Endothelial cell of umbilical vein (primary cell): ENCODE results near the gene PLBD2. TPM values are rescaled to one million over a fixed set of nuclear protein-coding genes. Genes with fewer than 3 reads are reported as not detected.

ENCODE experiments used
- BruUV-seq: library from RNA; stranded (reverse); fragments of 400-500 nt; replicated peaks from 2 replicates; lab custom pipeline; 2021; lab: Mats Ljungman, UMichigan
- CTCF ChIA-PET: fragments of 300-600, 350-600 bp; sonication (Branson Sonifier 250); formaldehyde crosslinking; loops from one replicate; lab custom pipeline; 2021; ENCODE audit warnings: antibody characterized with exemption, inconsistent platforms; lab: Charles Lee
- POLR2A ChIA-PET: fragments of 300-600, 350-600 bp; sonication (Branson Sonifier 250); formaldehyde crosslinking; loops from one replicate; lab custom pipeline; 2021; ENCODE audit warnings: antibody characterized with exemption, inconsistent platforms; lab: Charles Lee
- DNase-seq: peaks from one replicate; pipeline ENCODE4 v3.0.0-alpha.2; 2011; ENCODE audit warnings: low read depth, low spot score
- FAIRE-seq: peaks from 2 replicates; lab custom pipeline; 2011; peaks lifted over from hg19 to GRCh38; lab: Jason Lieb, UNC
- H2AFZ ChIP-seq: 2 replicates; pipeline ENCODE4 v1.6.0; 2012; ENCODE audit warnings: low read depth, low read length, control low read depth, inconsistent platforms
- H3K27ac ChIP-seq: 2 replicates; pipeline ENCODE4 v1.5.1; 2011; ENCODE audit warnings: low read depth, mild to moderate bottlenecking, control low read depth, low read length, moderate library complexity; ENCODE audit not compliant: insufficient read depth
- H3K27me3 ChIP-seq, 2 experiments: 2 replicates each; pipeline versions ENCODE4 v1.6.0 to v1.6.1; 2011; ENCODE audit warnings: low read length in 2 of 2, mixed read lengths in 1 of 2; ENCODE audit not compliant: control insufficient read depth in 2 of 2, insufficient read depth in 2 of 2
- H3K36me3 ChIP-seq, 2 experiments: 2 replicates in 1 of 2; 3 replicates in 1 of 2; pipeline ENCODE4 v1.5.1; 2011; ENCODE audit warnings: low read length in 2 of 2, mild to moderate bottlenecking in 1 of 2, moderate library complexity in 1 of 2; ENCODE audit not compliant: control insufficient read depth in 2 of 2, insufficient read depth in 2 of 2; ENCODE audit errors: extremely low read depth in 1 of 2
- H3K4me1 ChIP-seq: 3 replicates; pipeline ENCODE4 v1.5.1; 2011; ENCODE audit warnings: mild to moderate bottlenecking, low read length; ENCODE audit not compliant: control insufficient read depth, insufficient read depth; ENCODE audit errors: extremely low read depth
- H3K4me2 ChIP-seq: 2 replicates; pipeline ENCODE4 v1.6.1; 2011; ENCODE audit warnings: low read length, control low read depth, mixed read lengths; ENCODE audit not compliant: insufficient read depth
- H3K4me3 ChIP-seq, 3 experiments: fragments of 200-600 bp in 1 of 3; sonication (generic), shearing (Covaris generic) in 1 of 3; replicated peaks in 1 of 3; 2 replicates each; pipeline ENCODE4 v1.5.1; 2011 to 2016; ENCODE audit warnings: control low read depth in 3 of 3, low read length in 3 of 3, mild to moderate bottlenecking in 2 of 3, inconsistent platforms in 1 of 3, low read depth in 1 of 3, moderate library complexity in 1 of 3; ENCODE audit not compliant: insufficient read depth in 1 of 3
- H3K79me2 ChIP-seq: 2 replicates; pipeline ENCODE4 v1.6.0; 2012; ENCODE audit warnings: low read length, inconsistent platforms; ENCODE audit not compliant: control insufficient read depth, insufficient read depth
- H3K9ac ChIP-seq: replicated peaks from 2 replicates; pipeline ENCODE3; 2011; ENCODE audit warnings: low read length, control low read depth; ENCODE audit not compliant: insufficient read depth; ENCODE audit errors: extremely low read depth
- H3K9me1 ChIP-seq: replicated peaks from 3 replicates; pipeline ENCODE4 v1.6.0; 2011; ENCODE audit warnings: mild to moderate bottlenecking, low read length; ENCODE audit not compliant: control insufficient read depth, insufficient read depth; ENCODE audit errors: extremely low read depth
- H3K9me3 ChIP-seq: replicated peaks from 2 replicates; pipeline ENCODE4 v1.5.1; 2012; ENCODE audit warnings: low read length, inconsistent platforms; ENCODE audit not compliant: control insufficient read depth, insufficient read depth
- H4K20me1 ChIP-seq: replicated peaks from 2 replicates; pipeline ENCODE3; 2011; ENCODE audit warnings: mild to moderate bottlenecking, low read length; ENCODE audit not compliant: control insufficient read depth, insufficient read depth; ENCODE audit errors: extremely low read depth
- CTCF ChIP-seq, 2 donors: IDR thresholded peaks; 1 replicate in 1 of 2; 2 replicates in 1 of 2; pipeline ENCODE4 v1.5.1; 2011; ENCODE audit warnings: low read length in 2 of 2, mild to moderate bottlenecking in 2 of 2, moderate library complexity in 2 of 2, control low read depth in 1 of 2, inconsistent platforms in 1 of 2, low read depth in 1 of 2; ENCODE audit not compliant: insufficient read depth in 1 of 2; ENCODE audit errors: extremely low read depth in 1 of 2
- FOS ChIP-seq: IDR thresholded peaks from 2 replicates; pipeline ENCODE4 v1.6.1; 2011; ENCODE audit warnings: mild to moderate bottlenecking, low read length, moderate library complexity, borderline replicate concordance; ENCODE audit not compliant: insufficient read depth
- GATA2 ChIP-seq: IDR thresholded peaks from 2 replicates; pipeline ENCODE4 v1.7.0; 2011; ENCODE audit warnings: low read depth, mild to moderate bottlenecking, moderate library complexity, mixed read lengths, low read length; ENCODE audit not compliant: insufficient read length, insufficient read depth
- JUN ChIP-seq: IDR thresholded peaks from 2 replicates; pipeline ENCODE4 v1.6.1; 2011; ENCODE audit warnings: borderline replicate concordance, low read depth; ENCODE audit not compliant: insufficient read length, insufficient read depth
- MAX ChIP-seq: IDR thresholded peaks from 2 replicates; pipeline ENCODE4 v1.6.1; 2011; ENCODE audit not compliant: insufficient read depth, insufficient read length
- POLR2A ChIP-seq: IDR thresholded peaks from 2 replicates; pipeline ENCODE4 v1.6.1; 2012; ENCODE audit warnings: low read depth, mild to moderate bottlenecking, control low read depth, low read length
- POLR2AphosphoS5 ChIP-seq: IDR thresholded peaks from 2 replicates; pipeline ENCODE4 v1.6.1; 2012; ENCODE audit warnings: low read depth, mild to moderate bottlenecking, control low read depth, low read length, moderate library complexity; ENCODE audit not compliant: insufficient read depth
- dilution Hi-C: fragments of 300-500 bp; cut with MboI; formaldehyde crosslinking; loops from one replicate; pipeline ENCODE4 v1.15.0; 2019; ENCODE audit warnings: low sequenced_read_pairs; ENCODE audit not compliant: extremely low pct_ligation_motif_present
- intact Hi-C: fragments of 100-400 bp; cut with micrococcal nuclease; formaldehyde crosslinking; loops from one replicate; pipeline ENCODE4 v1.10.0; 2022
- polyA plus RNA-seq, 4 experiments: library from polyadenylated mRNA; depleted of rRNA in 3 of 4; stranded (reverse) in 3 of 4; unstranded in 1 of 4; fragments of >200 nt; gene quantifications; 2 replicates each; pipeline versions ENCODE4 v1.2.1 to v1.2.3, GENCODE V29; 2011 to 2012; ENCODE audit warnings: missing spikeins in 1 of 4
- total RNA-seq: library from RNA; stranded (reverse); gene quantifications from 2 replicates; pipeline ENCODE4 v1.2.3, GENCODE V29; 2021

Gene PLBD2
- total and polyA plus RNA-seq, 2 donors (not counting 3 experiments of a cell fraction or from before 2014, with no cell fraction given), result 24.4 to 46.8 TPM

- Histone ChIP-seq H3K79me2 (no peaks in the 10 kb centered on the region), H3K36me3 (no peaks in the 10 kb centered on the region), H3K9ac (no peak overlapping the region), H3K4me1 (no peaks in the 10 kb centered on the region), H3K27me3 (peaks cover 0 to 3% of the 10 kb centered on the region in 2 experiments), H4K20me1 (no peaks in the 10 kb centered on the region), H2AFZ (no peak overlapping the region), H3K4me3 (no peak overlapping the region), H3K4me2 (no peak overlapping the region), H3K9me3 (no peaks in the 10 kb centered on the region), H3K9me1 (no peaks in the 10 kb centered on the region), H3K27ac (no peak overlapping the region)
- ChIA-PET POLR2A (no interaction called here), CTCF (interaction anchor here (0.6 to 1.5 kb wide), 2 partner anchors 23 to 204 kb away, joined by 3 read pairs; no protein-coding TSS in a partner anchor)
- dilution Hi-C loops, result no loop called here
- DNase-seq (no peak), FAIRE-seq (no peak)
- BruUV-seq, result no TSS peak
- intact Hi-C loops, result no loop called here
- TF ChIP-seq GATA2 (no peak), JUN (no peak), POLR2A (no peak), CTCF (IDR thresholded peaks at IDR 0.05; ENCODE audit: extremely low read depth in 1 of 2, insufficient read depth in 1 of 2, low read depth in 1 of 2, low read length in 2 of 2) (no peak), FOS (no peak), POLR2AphosphoS5 (no peak), MAX (no peak)
These were observed 42.9 kb downstream of the PLBD2 start for GRCh38 chr12:113401066-113402000.
